ACHN (cell line): ENCODE measurements around the gene CYP17A1.

Experiments used
- DNase-seq: peaks from one replicate; pipeline ENCODE4 v3.0.0-alpha.2; 2015
- in situ Hi-C: cut with HindIII; loops from 2 replicates; pipeline ENCODE4 v1.10.0; 2017; ENCODE audit warnings: low sequenced_read_pairs, low pct_ligation_motif_present, low pct_unique_long_range_greater_than_20kb

Gene CYP17A1

DNA sequence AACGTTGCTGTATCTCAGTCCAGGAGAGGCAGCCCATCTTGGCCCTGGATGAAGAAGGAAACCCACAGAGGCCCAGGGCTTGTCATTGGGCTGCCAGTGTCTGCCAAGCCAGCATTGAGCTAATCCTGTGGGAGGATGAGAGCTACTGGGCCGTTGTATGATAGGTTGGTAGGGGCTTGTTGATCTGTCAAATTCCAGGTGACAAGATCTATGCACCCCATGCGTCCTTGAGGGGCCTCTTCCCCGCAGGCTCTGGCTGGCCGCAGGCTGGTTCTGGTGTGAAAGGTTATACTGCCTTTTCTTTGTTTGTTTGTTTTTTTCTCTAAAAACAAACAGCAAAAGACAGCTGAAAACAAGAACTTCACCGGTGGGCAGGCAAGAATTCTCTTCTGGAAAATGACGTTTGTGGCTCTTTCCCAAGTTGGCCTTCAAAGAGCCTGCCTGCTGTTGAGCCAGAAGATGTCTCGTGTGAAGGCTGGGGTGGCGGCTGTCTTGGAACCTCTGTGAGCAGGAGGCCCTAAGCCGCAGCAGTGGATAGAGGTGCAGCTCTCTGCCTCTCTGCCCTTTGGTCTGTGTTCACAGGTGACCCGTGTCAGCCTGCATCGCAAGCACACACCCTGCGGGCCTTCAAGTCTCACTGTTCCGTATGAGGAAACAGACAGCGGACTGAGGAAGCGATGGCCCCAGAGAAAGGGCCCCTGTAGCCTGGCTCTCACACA is 23.3 kb downstream of the CYP17A1 start:
- in situ Hi-C loops: no loop called here
- DNase-seq: no peak

GRCh38 chr10:102813017-102813541 is 24.1 kb downstream of the CYP17A1 start:
- in situ Hi-C loops: no loop called here

DNA sequence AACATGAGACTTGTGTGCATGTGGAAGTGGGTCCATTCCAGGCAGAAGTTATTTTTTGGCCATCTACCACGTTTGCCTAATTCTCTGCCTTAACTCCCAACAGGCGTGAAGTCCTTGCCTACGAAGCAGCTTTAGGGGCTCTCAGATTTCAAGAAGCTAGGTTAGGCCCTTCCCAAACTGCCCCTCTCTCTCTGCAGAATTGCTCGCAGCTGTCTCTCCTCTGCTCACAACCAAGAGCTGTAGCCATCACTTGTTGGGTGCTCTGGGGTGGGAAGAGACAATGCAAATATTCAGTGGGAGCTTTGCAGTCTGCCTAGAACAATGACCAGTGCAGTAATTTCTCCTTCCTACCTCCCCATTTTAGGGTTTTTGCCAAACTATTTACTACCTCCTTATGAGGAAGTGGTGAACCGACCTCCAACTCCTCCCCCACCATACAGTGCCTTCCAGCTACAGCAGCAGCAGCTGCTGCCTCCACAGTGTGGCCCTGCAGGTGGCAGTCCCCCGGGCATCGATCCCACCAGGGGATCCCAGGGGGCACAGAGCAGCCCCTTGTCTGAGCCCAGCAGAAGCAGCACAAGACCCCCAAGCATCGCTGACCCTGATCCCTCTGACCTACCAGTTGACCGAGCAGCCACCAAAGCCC is 24.9 kb downstream of the CYP17A1 start:
- DNase-seq: no peak
- in situ Hi-C loops: no loop called here

More at GRCh38 chr10:102813017-102813541, 24.1 kb downstream of the CYP17A1 start:
- DNase-seq: no peak

DNA sequence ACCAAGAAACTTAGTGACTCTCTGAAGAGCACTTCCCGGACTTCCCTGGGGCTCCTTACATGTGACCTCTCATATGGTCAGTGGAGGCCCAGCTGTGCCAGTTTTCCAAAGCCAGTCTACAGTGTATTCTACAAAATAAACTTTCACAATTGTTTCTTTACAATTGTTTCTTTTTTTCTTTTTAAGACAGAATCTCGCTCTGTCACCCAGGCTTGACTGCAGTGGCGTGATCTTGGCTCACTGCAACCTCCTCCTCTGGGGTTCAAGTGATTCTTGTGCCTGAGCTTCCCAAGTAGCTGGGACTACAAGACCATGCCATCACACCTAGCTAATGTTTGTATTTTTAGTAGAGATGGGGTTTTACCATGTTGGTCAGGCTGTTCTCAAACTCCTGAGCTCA is 25.9 kb downstream of the CYP17A1 start:
- in situ Hi-C loops: no loop called here
- no peak for DNase-seq

GRCh38 chr10:102808380-102808779 is 28.8 kb downstream of the CYP17A1 start:
- no peak for DNase-seq
- in situ Hi-C loops: no loop called here

DNA sequence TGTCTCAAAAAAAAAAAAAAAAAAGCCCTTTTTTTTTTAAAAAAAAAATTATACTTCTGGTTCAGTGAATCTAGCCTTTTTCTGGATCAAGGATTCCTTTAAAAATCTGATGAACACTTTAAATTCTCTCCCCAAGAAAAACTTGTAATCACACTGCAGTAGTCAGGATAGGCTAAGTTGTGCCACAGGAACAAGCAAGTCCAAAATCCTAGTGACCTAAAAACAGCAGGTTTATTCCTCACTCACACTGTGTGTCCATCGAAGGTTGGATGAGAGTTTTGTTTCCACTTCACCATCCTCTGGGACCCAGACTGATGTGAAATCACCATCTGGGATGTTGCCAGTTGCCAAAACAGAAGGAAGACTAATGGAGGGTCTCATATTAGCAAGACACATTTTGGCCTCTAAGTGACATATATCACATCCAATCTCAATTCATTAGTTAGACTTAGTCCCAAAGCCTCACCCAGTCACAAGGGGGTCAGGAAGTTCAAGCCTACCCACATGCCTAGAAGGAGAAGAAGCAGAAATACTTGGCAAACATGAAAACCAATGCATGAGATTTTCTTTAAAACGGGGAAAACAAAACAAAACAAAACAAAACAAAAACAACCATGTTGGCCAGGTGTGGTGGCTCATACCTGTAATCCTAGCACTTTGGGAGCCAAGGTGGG is 32.7 kb downstream of the CYP17A1 start:
- in situ Hi-C loops: no loop called here
- DNase-seq: no peak

- DNase-seq: peak; percentile 27
- in situ Hi-C loops: no loop called here
Observed at GRCh38 chr10:102802920-102803534, 34.2 kb downstream of the CYP17A1 start.

GRCh38 chr10:102801978-102802377 is 35.2 kb downstream of the CYP17A1 start:
- no peak for DNase-seq
- in situ Hi-C loops: no loop called here

DNA sequence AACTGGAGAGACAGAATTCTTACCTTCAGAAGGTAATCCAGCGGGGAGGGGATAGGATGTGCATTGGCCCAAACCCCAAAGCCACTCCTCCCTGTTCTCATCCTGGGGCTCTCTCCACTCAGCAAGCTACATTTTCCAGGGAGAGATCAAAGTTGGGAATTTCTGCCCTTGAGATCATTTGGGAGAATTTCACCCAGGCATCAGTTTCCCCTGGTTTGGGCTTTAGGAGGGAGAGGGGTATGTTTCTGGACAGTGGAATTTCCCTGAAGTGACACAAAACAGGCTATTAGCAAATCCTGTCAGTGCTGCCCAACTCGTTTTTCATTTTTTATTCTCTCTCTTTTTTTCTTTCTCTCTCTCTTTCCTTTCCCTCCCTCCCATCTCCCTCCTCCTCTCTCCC is 35.7 kb downstream of the CYP17A1 start:
- in situ Hi-C loops: no loop called here
- DNase-seq: no peak

DNA sequence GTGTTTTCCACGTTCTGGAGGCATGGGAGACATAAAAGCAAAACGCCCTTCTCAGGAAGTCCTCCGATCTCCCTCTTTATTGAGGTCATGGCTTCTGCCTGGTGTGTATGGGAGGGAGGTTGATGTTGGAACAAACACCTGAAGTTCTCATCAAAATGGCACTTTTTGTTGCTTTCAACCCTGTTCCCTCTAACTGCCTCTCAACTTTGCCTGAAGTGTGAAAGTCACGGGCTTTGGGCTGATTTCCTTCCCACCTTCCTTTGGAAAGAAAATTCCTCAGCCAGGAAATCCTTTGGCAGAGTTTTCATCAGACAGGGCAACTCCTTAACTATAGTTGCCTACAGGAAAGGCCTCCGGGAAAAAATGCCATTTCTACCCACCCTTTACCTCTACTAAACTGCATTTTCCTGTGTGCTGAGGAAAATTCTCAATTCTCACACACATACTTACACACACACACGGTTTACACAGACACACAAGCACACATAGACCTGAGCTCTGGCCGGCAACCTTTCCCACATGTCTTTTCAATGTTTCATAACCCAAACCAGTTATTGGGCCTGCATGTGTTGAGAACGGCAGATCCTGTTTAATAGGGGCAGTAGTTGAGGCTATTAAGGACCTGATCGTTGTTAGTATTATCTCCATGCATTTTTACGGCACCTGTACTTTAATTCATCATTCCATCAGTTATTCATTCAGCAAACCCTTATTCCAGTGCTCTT is 36.4 kb downstream of the CYP17A1 start:
- in situ Hi-C loops: no loop called here
- no peak for DNase-seq

GRCh38 chr10:102799691-102800471 is 37.3 kb downstream of the CYP17A1 start:
- in situ Hi-C loops: no loop called here
- DNase-seq: no peak

DNA sequence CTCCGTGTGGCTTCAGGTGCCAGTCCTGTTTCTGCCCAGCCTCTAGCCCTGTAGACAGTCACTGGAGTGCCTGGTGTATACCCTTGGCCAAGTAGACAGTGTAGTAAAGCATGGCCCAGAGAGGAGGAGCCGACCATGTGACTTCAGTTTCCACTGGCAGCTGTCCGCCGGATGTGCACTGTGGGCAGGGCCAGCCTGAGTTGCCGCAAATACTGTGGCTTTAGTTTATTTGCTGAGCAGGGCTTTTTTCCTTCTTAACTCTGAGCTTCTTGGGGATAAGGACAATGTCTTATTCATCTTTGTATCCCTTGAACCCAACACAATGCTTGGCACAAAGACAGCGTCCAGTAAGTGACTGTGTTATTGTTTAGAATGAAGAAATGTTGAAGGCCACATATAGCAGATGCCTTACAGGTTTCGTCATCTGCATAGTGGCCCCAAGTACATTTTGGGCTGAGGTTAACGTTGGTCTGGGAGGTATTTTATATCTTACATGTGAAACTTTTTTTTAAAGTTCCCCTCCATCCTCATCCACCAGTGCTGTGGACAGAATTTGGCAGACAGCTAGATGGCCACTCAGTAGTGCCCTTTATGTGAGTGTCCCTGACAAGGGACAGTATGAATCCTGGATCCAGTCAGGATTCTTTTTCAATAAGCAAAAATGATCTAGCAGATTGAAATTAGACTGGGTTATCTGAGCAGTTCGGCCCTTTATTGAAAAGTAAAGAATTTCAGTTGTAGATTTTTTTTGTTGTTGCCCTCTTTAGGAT is 40.6 kb downstream of the CYP17A1 start:
- in situ Hi-C loops: no loop called here
- no peak for DNase-seq

DNA sequence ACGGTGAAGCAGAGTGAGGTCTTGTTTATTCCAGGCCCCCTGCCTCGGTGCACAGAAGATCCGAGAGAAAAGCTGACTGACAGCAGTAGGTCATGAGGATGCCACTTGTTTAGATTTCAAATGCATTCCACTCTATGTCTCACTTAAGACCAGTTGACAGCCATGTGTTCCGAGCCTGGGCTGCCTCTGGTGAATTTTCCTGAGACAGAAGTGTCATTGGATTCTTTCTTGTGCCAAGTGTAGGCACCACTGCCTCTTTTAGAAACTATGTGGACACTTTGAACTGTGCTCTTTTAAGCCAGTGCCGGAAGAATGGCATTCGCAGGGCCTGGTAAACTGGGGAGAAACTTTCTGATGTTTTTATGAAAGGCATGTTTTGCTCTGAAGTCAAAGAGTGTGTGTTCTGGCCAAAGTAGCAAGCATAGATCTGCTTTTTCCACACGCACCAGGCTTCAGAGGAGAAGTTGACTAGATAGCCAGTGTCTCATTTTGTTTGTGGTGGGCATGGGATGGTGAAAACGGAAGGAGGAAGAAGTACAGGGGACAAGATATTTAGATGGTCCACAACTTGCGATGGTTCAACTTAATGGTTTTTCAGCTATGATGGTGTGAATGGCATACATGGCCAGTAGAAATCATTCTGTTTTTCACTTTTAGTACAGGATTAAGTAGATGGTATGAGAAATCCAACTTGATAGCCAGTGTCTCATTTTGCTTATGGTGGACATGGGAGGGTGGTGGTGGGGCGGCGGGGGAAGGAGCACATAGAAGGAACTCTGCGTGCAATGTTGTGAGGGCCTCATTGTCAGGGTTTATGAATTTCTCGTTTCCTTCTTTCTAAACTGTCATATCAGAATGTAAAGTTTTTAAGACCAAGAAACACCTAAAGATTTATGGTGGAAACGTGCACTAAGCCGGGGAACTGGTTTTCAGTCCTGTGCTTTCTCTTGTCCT is 41.5 kb downstream of the CYP17A1 start:
- in situ Hi-C loops: no loop called here
- DNase-seq: no peak

DNA sequence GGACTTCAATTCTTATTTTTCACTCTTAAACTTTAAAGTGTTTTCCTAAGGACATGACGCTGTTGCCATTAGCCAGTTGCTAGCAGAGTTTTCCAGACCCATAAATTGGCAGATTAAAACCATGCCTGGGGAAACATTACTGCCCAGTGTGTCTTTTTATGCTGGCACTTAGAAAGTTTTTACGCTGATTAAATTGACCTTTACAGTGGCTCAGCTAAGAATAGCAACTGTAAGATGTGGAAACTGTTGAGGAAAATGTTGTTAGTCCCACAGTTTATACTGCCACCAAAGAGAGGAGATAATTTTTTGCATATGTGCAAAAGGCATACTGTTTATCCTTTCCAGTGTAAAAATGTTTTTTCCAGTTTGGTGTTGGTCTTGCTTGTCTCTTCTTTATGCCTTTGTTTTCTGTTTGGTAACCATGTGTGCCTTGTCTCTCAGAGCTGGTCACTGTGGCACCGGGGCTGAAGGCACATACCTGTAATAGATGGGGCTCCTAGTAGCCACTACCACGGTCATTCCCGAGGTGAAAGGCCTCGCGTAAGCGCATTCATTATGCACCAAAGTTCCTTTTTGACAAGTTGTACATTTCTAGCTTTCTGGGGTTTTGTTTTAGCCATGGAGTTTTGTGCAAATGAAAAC is 45.3 kb downstream of the CYP17A1 start:
- no peak for DNase-seq
- in situ Hi-C loops: no loop called here

- in situ Hi-C loops: no loop called here
- no peak for DNase-seq
Observed at GRCh38 chr10:102785818-102786217, 51.4 kb downstream of the CYP17A1 start.

DNA sequence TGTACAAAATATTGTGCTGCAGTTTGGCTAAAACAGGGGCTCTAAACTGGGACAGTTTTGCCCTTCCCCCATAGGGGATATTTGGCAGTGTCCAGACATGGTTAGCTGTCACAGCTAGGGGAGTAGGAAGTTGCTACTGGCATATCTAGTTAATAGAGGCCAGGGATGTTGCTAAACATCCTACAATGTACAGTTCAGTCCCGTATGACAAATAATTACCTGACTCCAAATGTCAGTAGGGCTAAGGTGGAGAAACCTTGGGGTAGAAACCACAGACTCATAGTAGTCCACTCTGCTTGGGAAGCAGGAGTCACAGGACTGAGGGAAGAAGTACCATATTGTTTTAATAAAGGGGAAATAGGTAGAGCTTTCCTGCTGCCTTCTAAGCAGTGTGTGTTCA is 53.6 kb downstream of the CYP17A1 start:
- no peak for DNase-seq
- in situ Hi-C loops: no loop called here
